Measurements from ENCODE around the gene COL26A1.
"Not testable (repeated sequence)": the region's sequence is repeated elsewhere in the genome, so short reads cannot be mapped to it uniquely, and the experiment has no call there.

Gene COL26A1

DNA sequence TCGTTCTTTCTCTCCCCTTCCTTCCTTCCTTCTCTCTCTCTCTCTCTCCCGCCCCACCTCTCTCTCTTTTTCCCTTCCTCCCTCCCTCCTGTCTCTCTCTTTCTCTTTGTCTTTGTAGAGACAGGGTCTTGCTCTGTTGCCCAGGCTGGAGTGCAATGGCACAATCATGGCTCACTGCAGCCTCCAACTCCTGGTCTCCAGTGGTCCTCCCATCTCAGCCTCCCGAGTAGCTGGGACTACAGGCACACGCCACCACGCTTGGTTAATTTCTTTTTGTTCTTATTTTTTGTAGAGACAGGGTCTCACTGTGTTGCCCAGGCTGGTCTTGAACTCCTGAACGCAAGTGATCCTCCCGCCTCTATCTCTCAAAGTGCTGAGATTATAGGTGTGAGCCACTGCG, 71.5 kb downstream of the COL26A1 start:
- not testable (repeated sequence) for H3K9me3 ChIP-seq (ENCODE audit: control insufficient read depth in 5 of 5, low read length in 5 of 5); H3K4me3 ChIP-seq (ENCODE audit: low read depth in 1 of 5, low read length in 5 of 5); H3K9ac ChIP-seq (ENCODE audit: low read length in 5 of 5); H3K27ac ChIP-seq (ENCODE audit: low read depth, low read length); H3K36me3 ChIP-seq (ENCODE audit: control insufficient read depth in 5 of 5, insufficient read depth in 5 of 5, low read length in 5 of 5); H3K4me1 ChIP-seq (ENCODE audit: control insufficient read depth in 5 of 5, insufficient read depth in 5 of 5, low read length in 5 of 5)
- H3K27me3 ChIP-seq (ENCODE audit: control insufficient read depth in 5 of 5, insufficient read depth in 4 of 5, low read length in 5 of 5) = peaks cover 7 to 36% (median 25%) of the 10 kb centered on the region in 5 donors

GRCh38 chr7:101435461-101436220, 73.0 kb downstream of the COL26A1 start:
- Histone ChIP-seq H3K9ac (ENCODE audit: low read length in 5 of 5) (no peak overlapping the region), H3K27me3 (ENCODE audit: control insufficient read depth in 5 of 5, insufficient read depth in 4 of 5, low read length in 5 of 5) (peaks cover 7 to 36% (median 25%) of the 10 kb centered on the region in 5 donors)

DNA sequence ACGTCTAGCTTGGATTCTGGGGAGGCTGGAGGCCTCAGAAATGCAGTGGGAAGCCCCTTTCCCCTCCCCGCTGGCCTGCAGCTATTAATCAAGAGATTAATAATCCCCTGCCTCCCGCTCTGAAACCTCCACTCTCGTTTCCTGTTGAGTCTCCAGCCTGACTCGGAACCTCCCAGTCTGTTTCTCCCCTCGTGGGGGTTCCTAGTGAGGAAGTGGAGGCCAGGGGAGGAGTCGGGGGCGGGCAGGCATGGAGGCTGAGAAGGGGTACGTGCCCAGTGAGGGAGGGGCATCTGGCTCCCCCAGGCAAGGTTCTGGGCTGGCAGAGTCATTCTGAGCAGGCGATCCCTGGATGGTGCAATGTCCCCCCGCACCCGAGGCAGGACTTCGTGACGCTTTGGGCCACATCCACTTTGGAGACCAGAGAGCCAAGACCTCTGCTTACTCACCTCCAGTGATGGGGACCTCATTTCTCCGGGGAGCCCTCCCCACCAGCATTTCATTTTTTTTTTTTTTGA, 73.6 kb downstream of the COL26A1 start:
- Histone ChIP-seq H3K4me3 (ENCODE audit: low read depth in 1 of 5, low read length in 5 of 5) (no peak overlapping the region), H3K9ac (ENCODE audit: low read length in 5 of 5) (no peak overlapping the region), H3K36me3 (ENCODE audit: control insufficient read depth in 5 of 5, insufficient read depth in 5 of 5, low read length in 5 of 5) (no peaks in the 10 kb centered on the region), H3K27ac (ENCODE audit: low read depth, low read length) (no peak overlapping the region), H3K4me1 (ENCODE audit: control insufficient read depth in 5 of 5, insufficient read depth in 5 of 5, low read length in 5 of 5) (no peaks in the 10 kb centered on the region), H3K27me3 (ENCODE audit: control insufficient read depth in 5 of 5, insufficient read depth in 4 of 5, low read length in 5 of 5) (peaks cover 7 to 36% (median 25%) of the 10 kb centered on the region in 5 donors), H3K9me3 (ENCODE audit: control insufficient read depth in 5 of 5, low read length in 5 of 5) (no peaks in the 10 kb centered on the region)

More at GRCh38 chr7:101435461-101436220, 73.0 kb downstream of the COL26A1 start:
- Histone ChIP-seq H3K27ac (ENCODE audit: low read depth, low read length) (no peak overlapping the region), H3K36me3 (ENCODE audit: control insufficient read depth in 5 of 5, insufficient read depth in 5 of 5, low read length in 5 of 5) (no peaks in the 10 kb centered on the region), H3K4me3 (ENCODE audit: low read depth in 1 of 5, low read length in 5 of 5) (no peak overlapping the region), H3K9me3 (ENCODE audit: control insufficient read depth in 5 of 5, low read length in 5 of 5) (no peaks in the 10 kb centered on the region), H3K4me1 (ENCODE audit: control insufficient read depth in 5 of 5, insufficient read depth in 5 of 5, low read length in 5 of 5) (no peaks in the 10 kb centered on the region)

- Histone ChIP-seq H3K4me3 (ENCODE audit: low read depth in 1 of 5, low read length in 5 of 5) (no peak overlapping the region), H3K27me3 (ENCODE audit: control insufficient read depth in 5 of 5, insufficient read depth in 4 of 5, low read length in 5 of 5) (peaks cover 7 to 36% (median 27%) of the 10 kb centered on the region in 5 donors), H3K9me3 (ENCODE audit: control insufficient read depth in 5 of 5, low read length in 5 of 5) (no peaks in the 10 kb centered on the region), H3K4me1 (ENCODE audit: control insufficient read depth in 5 of 5, insufficient read depth in 5 of 5, low read length in 5 of 5) (no peaks in the 10 kb centered on the region), H3K9ac (ENCODE audit: low read length in 5 of 5) (no peak overlapping the region), H3K27ac (ENCODE audit: low read depth, low read length) (no peak overlapping the region), H3K36me3 (ENCODE audit: control insufficient read depth in 5 of 5, insufficient read depth in 5 of 5, low read length in 5 of 5) (no peaks in the 10 kb centered on the region)
Observed at GRCh38 chr7:101436857-101437576, 74.3 kb downstream of the COL26A1 start.

- Histone ChIP-seq H3K27me3 (ENCODE audit: control insufficient read depth in 5 of 5, insufficient read depth in 4 of 5, low read length in 5 of 5) (peaks cover 0 to 17% (median 9%) of the 10 kb centered on the region in 5 donors), H3K27ac (ENCODE audit: low read depth, low read length) (no peak overlapping the region), H3K9ac (ENCODE audit: low read length in 5 of 5) (no peak overlapping the region), H3K4me1 (ENCODE audit: control insufficient read depth in 5 of 5, insufficient read depth in 5 of 5, low read length in 5 of 5) (no peaks in the 10 kb centered on the region), H3K4me3 (ENCODE audit: low read depth in 1 of 5, low read length in 5 of 5) (no peak overlapping the region), H3K9me3 (ENCODE audit: control insufficient read depth in 5 of 5, low read length in 5 of 5) (peaks cover 0 to 4% (median 0%) of the 10 kb centered on the region in 5 donors), H3K36me3 (ENCODE audit: control insufficient read depth in 5 of 5, insufficient read depth in 5 of 5, low read length in 5 of 5) (no peaks in the 10 kb centered on the region)
Observed at GRCh38 chr7:101441890-101442289, 79.2 kb downstream of the COL26A1 start.

DNA sequence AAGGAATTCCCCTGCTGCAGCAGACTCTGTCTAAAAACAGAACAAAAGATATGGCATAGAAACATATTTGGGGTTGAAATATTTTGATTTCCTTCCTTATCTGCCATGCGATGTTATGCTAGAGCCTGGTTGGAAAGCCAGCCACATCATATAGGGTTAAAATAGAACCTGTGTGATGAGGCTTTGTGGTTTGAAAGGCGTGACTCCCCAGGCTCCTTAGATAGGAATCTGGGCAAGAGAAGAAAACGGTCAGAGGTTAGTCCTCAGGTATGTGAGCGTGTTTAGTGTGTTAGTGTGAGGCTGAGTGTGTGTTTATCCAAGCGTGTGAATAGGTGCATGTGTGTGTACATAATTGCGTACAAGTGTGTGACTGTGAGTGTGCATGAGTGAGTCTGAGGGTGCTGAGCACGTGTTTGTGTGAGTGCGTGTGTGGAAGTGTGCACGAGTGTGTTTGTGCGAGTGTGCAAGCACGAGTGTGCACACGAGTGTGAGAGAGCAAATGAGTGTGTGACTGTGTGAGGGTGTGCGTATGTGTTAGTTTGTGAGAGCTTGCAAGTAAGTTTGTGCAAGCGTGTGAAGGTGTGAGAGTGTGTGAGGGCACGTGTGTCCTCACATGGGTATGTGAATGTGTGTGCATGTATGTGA, 79.9 kb downstream of the COL26A1 start:
- Histone ChIP-seq H3K9me3 (ENCODE audit: control insufficient read depth in 5 of 5, low read length in 5 of 5) (peaks cover 0 to 4% (median 0%) of the 10 kb centered on the region in 5 donors), H3K36me3 (ENCODE audit: control insufficient read depth in 5 of 5, insufficient read depth in 5 of 5, low read length in 5 of 5) (no peaks in the 10 kb centered on the region), H3K27me3 (ENCODE audit: control insufficient read depth in 5 of 5, insufficient read depth in 4 of 5, low read length in 5 of 5) (peaks cover 0 to 12% (median 6%) of the 10 kb centered on the region in 5 donors), H3K4me1 (ENCODE audit: control insufficient read depth in 5 of 5, insufficient read depth in 5 of 5, low read length in 5 of 5) (no peaks in the 10 kb centered on the region), H3K9ac (ENCODE audit: low read length in 5 of 5) (no peak overlapping the region), H3K27ac (ENCODE audit: low read depth, low read length) (no peak overlapping the region), H3K4me3 (ENCODE audit: low read depth in 1 of 5, low read length in 5 of 5) (no peak overlapping the region)

DNA sequence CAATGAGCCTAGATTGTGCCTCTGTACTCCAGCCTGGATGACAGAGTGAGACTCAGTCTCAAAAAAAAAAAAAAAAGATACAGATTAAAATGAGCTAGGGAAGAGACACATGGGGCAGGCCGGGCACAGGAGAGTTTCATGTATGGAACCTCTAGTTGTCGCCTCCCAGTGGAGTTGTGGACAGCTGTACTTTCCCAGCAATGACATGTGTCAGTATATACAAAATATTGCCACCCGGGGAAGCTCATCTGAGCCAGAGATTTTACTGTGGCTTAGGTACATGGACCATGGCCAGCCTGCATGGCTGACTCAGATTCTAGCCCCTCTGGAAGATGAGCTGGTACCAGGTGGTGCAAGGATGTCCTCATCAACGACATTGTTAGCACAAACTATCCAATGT, 87.4 kb downstream of the COL26A1 start:
- no peak overlapping the region for H3K27ac ChIP-seq (ENCODE audit: low read depth, low read length)
- H3K27me3 ChIP-seq (ENCODE audit: control insufficient read depth in 5 of 5, insufficient read depth in 4 of 5, low read length in 5 of 5) = peaks cover 0 to 6% (median 3%) of the 10 kb centered on the region in 5 donors
- H3K9ac ChIP-seq (ENCODE audit: low read length in 5 of 5) = no peak overlapping the region
- no peaks in the 10 kb centered on the region for H3K36me3 ChIP-seq (ENCODE audit: control insufficient read depth in 5 of 5, insufficient read depth in 5 of 5, low read length in 5 of 5)
- H3K9me3 ChIP-seq (ENCODE audit: control insufficient read depth in 5 of 5, low read length in 5 of 5) = peaks cover 0 to 4% (median 0%) of the 10 kb centered on the region in 5 donors
- H3K4me1 ChIP-seq (ENCODE audit: control insufficient read depth in 5 of 5, insufficient read depth in 5 of 5, low read length in 5 of 5) = no peaks in the 10 kb centered on the region
- H3K4me3 ChIP-seq (ENCODE audit: low read depth in 1 of 5, low read length in 5 of 5) = no peak overlapping the region

DNA sequence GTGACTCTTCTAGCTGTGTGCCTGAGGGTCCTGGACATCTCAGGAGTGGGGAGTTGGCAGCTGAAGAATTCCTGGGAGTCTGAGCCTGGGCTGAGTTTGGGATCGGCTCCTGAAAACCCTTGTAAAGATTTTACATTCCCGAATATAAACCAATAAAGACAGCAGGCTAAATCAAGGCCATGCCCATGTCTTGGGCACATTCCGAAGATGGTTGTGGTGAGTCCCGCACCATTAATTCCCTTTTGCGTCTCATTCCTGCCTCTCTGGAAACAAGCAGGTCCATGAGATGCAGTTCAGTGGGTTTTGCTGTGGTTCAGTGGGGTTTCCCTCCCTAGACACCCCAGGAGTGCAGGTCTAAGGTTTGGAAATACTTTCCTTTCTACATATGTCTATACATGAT, 90.9 kb downstream of the COL26A1 start:
- Histone ChIP-seq H3K27me3 (ENCODE audit: control insufficient read depth in 5 of 5, insufficient read depth in 4 of 5, low read length in 5 of 5) (peaks cover 0 to 4% (median 0%) of the 10 kb centered on the region in 5 donors), H3K4me3 (ENCODE audit: low read depth in 1 of 5, low read length in 5 of 5) (no peak overlapping the region), H3K36me3 (ENCODE audit: control insufficient read depth in 5 of 5, insufficient read depth in 5 of 5, low read length in 5 of 5) (no peaks in the 10 kb centered on the region), H3K9ac (ENCODE audit: low read length in 5 of 5) (no peak overlapping the region), H3K9me3 (ENCODE audit: control insufficient read depth in 5 of 5, low read length in 5 of 5) (no peaks in the 10 kb centered on the region), H3K27ac (ENCODE audit: low read depth, low read length) (no peak overlapping the region), H3K4me1 (ENCODE audit: control insufficient read depth in 5 of 5, insufficient read depth in 5 of 5, low read length in 5 of 5) (no peaks in the 10 kb centered on the region)

GRCh38 chr7:101457001-101457750, 94.5 kb downstream of the COL26A1 start:
- Histone ChIP-seq H3K4me1 (ENCODE audit: control insufficient read depth in 5 of 5, insufficient read depth in 5 of 5, low read length in 5 of 5) (no peaks in the 10 kb centered on the region), H3K9ac (ENCODE audit: low read length in 5 of 5) (no peak overlapping the region), H3K4me3 (ENCODE audit: low read depth in 1 of 5, low read length in 5 of 5) (no peak overlapping the region)

More at GRCh38 chr7:101457001-101457750, 94.5 kb downstream of the COL26A1 start:
- Histone ChIP-seq H3K36me3 (ENCODE audit: control insufficient read depth in 5 of 5, insufficient read depth in 5 of 5, low read length in 5 of 5) (no peaks in the 10 kb centered on the region), H3K27ac (ENCODE audit: low read depth, low read length) (no peak overlapping the region), H3K9me3 (ENCODE audit: control insufficient read depth in 5 of 5, low read length in 5 of 5) (no peaks in the 10 kb centered on the region), H3K27me3 (ENCODE audit: control insufficient read depth in 5 of 5, insufficient read depth in 4 of 5, low read length in 5 of 5) (peaks cover 0 to 4% (median 0%) of the 10 kb centered on the region in 5 donors)

Measured in subcutaneous abdominal adipose tissue (tissue), 5 donors.